GM23248 (cell line): ENCODE data around the gene SCNN1B. TPM values are rescaled to one million over a fixed set of nuclear protein-coding genes. Genes with fewer than 3 reads are reported as not detected.

ENCODE experiments used
- DNase-seq: peaks from one replicate; pipeline ENCODE4 v3.0.0-alpha.2; 2015
- H2AFZ ChIP-seq: fragments of 200-600 bp; sonication (generic); 2 replicates; pipeline ENCODE4 v1.6.1; 2016; ENCODE audit warnings: antibody characterized with exemption
- H3F3A ChIP-seq: fragments of 200-600 bp; sonication (generic); 2 replicates; pipeline ENCODE4 v1.6.1; 2016; ENCODE audit warnings: mild to moderate bottlenecking, antibody characterized with exemption, mixed run types; ENCODE audit not compliant: insufficient read depth
- H3K27ac ChIP-seq: fragments of 200-600 bp; sonication (generic); 2 replicates; pipeline ENCODE4 v1.5.1; 2016; ENCODE audit warnings: mild to moderate bottlenecking
- H3K27me3 ChIP-seq: fragments of 200-600 bp; sonication (generic); replicated peaks from 2 replicates; pipeline ENCODE4 v1.6.1; 2016; ENCODE audit warnings: mild to moderate bottlenecking; ENCODE audit not compliant: insufficient read depth
- H3K36me3 ChIP-seq: fragments of 200-600 bp; sonication (generic); 2 replicates; pipeline ENCODE4 v1.6.1; 2016; ENCODE audit warnings: low read depth, mild to moderate bottlenecking
- H3K4me1 ChIP-seq: fragments of 200-600 bp; sonication (generic); 2 replicates; pipeline ENCODE4 v1.6.1; 2016; ENCODE audit warnings: mild to moderate bottlenecking; ENCODE audit not compliant: insufficient read depth
- H3K4me2 ChIP-seq: fragments of 200-600 bp; sonication (generic); one replicate; pipeline ENCODE4 v1.6.1; 2016; ENCODE audit warnings: mild to moderate bottlenecking; ENCODE audit not compliant: unreplicated experiment
- H3K4me3 ChIP-seq: fragments of 200-600 bp; sonication (generic); 2 replicates; pipeline ENCODE4 v1.5.1; 2016; ENCODE audit warnings: mild to moderate bottlenecking
- H3K79me2 ChIP-seq: fragments of 200-600 bp; sonication (generic); 2 replicates; pipeline ENCODE4 v1.6.1; 2016; ENCODE audit warnings: mild to moderate bottlenecking; ENCODE audit not compliant: insufficient read depth
- H3K9ac ChIP-seq: fragments of 200-600 bp; sonication (generic); 2 replicates; pipeline ENCODE4 v1.6.1; 2016; ENCODE audit warnings: mild to moderate bottlenecking
- H3K9me2 ChIP-seq: fragments of 200-600 bp; sonication (generic); 2 replicates; pipeline ENCODE4 v1.6.1; 2016; ENCODE audit warnings: mixed run types, mild to moderate bottlenecking, moderate library complexity; ENCODE audit not compliant: insufficient read depth
- H3K9me3 ChIP-seq: fragments of 200-600 bp; sonication (generic); one replicate; pipeline ENCODE4 v1.6.1; 2017; ENCODE audit warnings: low read depth
- H4K20me1 ChIP-seq: fragments of 200-600 bp; sonication (generic); 2 replicates; pipeline ENCODE4 v1.6.0; 2016; ENCODE audit not compliant: insufficient read depth
- EZH2 ChIP-seq: fragments of 200-600 bp; sonication (generic); IDR thresholded peaks from 2 replicates; pipeline ENCODE4 v1.6.1; 2018; ENCODE audit warnings: antibody characterized with exemption, mild to moderate bottlenecking; ENCODE audit not compliant: insufficient read depth, poor library complexity, severe bottlenecking
- EZH2phosphoT487 ChIP-seq: fragments of 200-600 bp; sonication (generic); IDR thresholded peaks from 2 replicates; pipeline ENCODE4 v1.6.1; 2018; ENCODE audit warnings: antibody characterized with exemption, moderate library complexity, mild to moderate bottlenecking, low read depth; ENCODE audit not compliant: insufficient read depth
- WGBS, 2 experiments: methylation state at CpG; one replicate each; pipeline ENCODE4 v1.1.6; 2015 to 2017; ENCODE audit warnings: low lambda C conversion rate in 2 of 2, low coverage in 1 of 2; ENCODE audit errors: missing lambda C conversion rate in 2 of 2; 5-methylcytosine and 5-hydroxymethylcytosine counted together
- in situ Hi-C: fragments of 300-500 bp; cut with MboI; formaldehyde crosslinking; loops from 2 replicates; pipeline ENCODE4 v1.15.0; 2020
- polyA plus RNA-seq: library from polyadenylated mRNA; unstranded; fragments of >200 nt; fragmentation: Nextera tagmentation; extraction: Ambion mirVana; gene quantifications from 2 replicates; pipeline ENCODE4 v1.2.1, GENCODE V29; 2016
- total RNA-seq: library from RNA; depleted of rRNA; stranded (reverse); fragments of >200 nt; shearing (Covaris generic); gene quantifications from 2 replicates; pipeline ENCODE4 v1.2.3, GENCODE V29; 2014

SCNN1B gene
- total and polyA plus RNA-seq, 2 experiments from 2014 or later, result not detected

DNA sequence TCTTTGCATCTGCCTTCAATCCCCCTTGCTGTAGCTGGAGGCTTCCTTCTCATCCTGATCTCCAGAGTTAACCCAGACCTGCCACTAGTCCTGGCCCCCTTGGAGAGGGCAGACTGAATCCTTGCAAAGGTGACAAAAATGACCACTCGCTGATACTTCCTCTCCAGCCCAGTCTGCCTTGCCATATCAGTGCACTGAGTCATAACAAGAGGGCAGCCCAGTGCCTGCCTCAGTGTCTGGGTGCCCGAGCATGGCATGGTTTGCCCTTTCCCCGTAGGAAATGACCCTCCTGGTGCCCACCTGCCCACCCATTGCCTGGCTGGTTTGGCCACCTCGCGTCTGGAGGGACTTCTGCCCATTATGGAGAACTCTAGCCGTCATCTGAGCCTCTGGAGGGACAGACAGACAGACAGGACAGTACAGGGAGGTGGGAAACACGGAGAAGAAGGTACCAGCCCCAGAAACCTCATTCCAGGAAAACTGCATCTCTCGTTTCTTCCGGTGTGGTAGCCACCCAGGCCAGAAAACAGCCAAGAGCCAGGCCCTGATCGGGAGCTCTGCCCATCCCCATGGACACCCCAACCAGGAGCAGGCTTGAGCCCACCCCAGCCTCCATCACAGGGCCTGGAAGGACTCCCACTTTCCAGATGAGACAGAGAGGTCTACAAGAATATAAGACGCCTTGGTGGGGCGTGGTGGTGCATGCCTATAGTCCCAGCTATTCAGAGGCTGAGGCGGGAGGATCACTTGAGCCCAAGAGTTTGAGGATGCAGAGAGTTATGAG, 71.5 kb downstream of the SCNN1B start:
- in situ Hi-C loops, result no loop called here
- no peaks in the 10 kb centered on the region for H3K9me3 ChIP-seq
- 61 to 66% methylated on average over 12 to 13 of the region's 13 CpGs for WGBS, 2 experiments
- no peak overlapping the region for H3K9ac ChIP-seq
- H2AFZ ChIP-seq, result no peak overlapping the region
- TF ChIP-seq EZH2phosphoT487 (no peak), EZH2 (no peak)
- no peaks in the 10 kb centered on the region for H3K27me3 ChIP-seq
- no peaks in the 10 kb centered on the region for H3K36me3 ChIP-seq
- no peak overlapping the region for H3K27ac ChIP-seq
- no peak for DNase-seq
- H3K4me2 ChIP-seq, result no peak overlapping the region
- H3K4me1 ChIP-seq, result no peaks in the 10 kb centered on the region
- no peak overlapping the region for H3K4me3 ChIP-seq
- no peaks in the 10 kb centered on the region for H3K79me2 ChIP-seq
- no peaks in the 10 kb centered on the region for H3F3A ChIP-seq
- H4K20me1 ChIP-seq, result no peaks in the 10 kb centered on the region
- H3K9me2 ChIP-seq, result no peaks in the 10 kb centered on the region

DNA sequence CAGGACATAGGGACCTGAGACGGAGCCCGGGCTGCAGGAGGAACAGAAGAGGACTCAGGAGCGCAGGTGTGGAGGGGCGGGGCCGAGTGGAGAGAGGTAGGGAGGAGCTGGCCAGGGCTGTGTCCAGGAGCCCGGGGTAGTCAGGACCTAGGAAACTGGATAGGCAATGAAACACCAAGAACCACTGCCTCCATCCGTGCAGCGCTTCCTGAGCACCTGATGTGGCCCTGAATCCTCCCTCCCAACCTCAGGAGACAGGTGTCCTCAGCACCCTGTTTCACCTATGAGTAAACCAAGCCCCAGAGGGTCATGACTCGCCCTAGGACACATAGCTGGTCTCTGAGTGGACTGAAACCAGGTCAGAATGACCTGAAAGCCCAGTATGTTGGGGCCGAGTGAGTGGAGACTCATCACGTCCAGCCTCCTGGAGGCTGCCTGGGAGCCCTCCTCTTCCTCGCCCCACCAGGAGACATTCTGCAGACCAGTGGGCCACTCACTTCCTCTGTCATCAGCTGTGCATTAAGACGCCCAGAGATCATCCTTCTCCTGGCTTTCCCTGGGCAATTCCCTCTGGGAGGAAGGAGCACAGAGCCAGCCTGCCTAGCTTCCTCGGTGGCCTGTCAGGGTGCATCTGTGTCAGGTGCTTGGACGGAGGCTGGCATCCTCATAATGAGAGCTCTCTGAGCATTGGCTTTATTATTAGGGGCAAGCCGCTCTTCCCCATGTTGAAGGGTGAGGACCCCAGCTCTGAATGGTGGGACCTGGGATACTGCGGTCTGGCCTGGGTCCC, 72.8 kb downstream of the SCNN1B start:
- Histone ChIP-seq H3K79me2 (no peaks in the 10 kb centered on the region), H3K36me3 (no peaks in the 10 kb centered on the region), H3K9ac (no peak overlapping the region), H3K9me3 (no peaks in the 10 kb centered on the region), H2AFZ (no peak overlapping the region), H3K4me1 (no peaks in the 10 kb centered on the region), H3K9me2 (no peaks in the 10 kb centered on the region), H3K4me3 (no peak overlapping the region), H3K4me2 (no peak overlapping the region), H4K20me1 (no peaks in the 10 kb centered on the region), H3K27ac (no peak overlapping the region), H3F3A (no peaks in the 10 kb centered on the region), H3K27me3 (no peaks in the 10 kb centered on the region)
- WGBS, 2 experiments, result 57 to 67% methylated on average over 17 of the region's 17 CpGs
- no peak for TF ChIP-seq EZH2phosphoT487
- in situ Hi-C loops, result no loop called here
- no peak for DNase-seq

DNA sequence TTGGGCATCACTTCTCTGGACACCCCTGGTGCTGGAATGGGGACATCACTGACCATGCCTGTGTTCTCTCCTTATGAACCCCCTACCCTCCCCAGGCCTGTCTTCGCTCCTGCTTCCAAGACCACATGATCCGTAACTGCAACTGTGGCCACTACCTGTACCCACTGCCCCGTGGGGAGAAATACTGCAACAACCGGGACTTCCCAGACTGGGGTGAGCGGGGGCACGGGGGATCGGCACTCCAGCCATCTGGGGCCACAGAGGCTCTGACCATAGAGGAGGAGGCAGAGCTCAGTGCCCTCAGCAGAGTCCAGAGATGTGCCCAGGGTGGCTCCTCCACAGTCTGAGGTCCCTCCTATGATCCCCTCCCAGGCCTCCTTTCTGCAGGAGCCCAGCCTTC, 73.5 kb downstream of the SCNN1B start:
- Histone ChIP-seq H3K9me2 (no peaks in the 10 kb centered on the region), H3K27me3 (no peaks in the 10 kb centered on the region), H3K36me3 (no peaks in the 10 kb centered on the region), H3K9ac (no peak overlapping the region), H4K20me1 (no peaks in the 10 kb centered on the region), H3K4me1 (no peaks in the 10 kb centered on the region), H3K79me2 (no peaks in the 10 kb centered on the region), H3K4me2 (no peak overlapping the region), H3K27ac (no peak overlapping the region), H3K4me3 (no peak overlapping the region), H3F3A (no peaks in the 10 kb centered on the region), H2AFZ (no peak overlapping the region), H3K9me3 (no peaks in the 10 kb centered on the region)
- no peak for DNase-seq
- WGBS, 2 experiments, result 74 to 76% methylated on average over 7 of the region's 7 CpGs
- in situ Hi-C loops, result no loop called here
- TF ChIP-seq EZH2 (no peak), EZH2phosphoT487 (no peak)

GRCh38 chr16:23377071-23377931, 75.2 kb downstream of the SCNN1B start:
- Histone ChIP-seq H3K9ac (no peak overlapping the region), H3K27me3 (no peaks in the 10 kb centered on the region), H3K9me2 (no peaks in the 10 kb centered on the region), H2AFZ (no peak overlapping the region), H3K9me3 (no peaks in the 10 kb centered on the region), H3K4me3 (no peak overlapping the region), H4K20me1 (no peaks in the 10 kb centered on the region), H3K79me2 (no peaks in the 10 kb centered on the region), H3K27ac (no peak overlapping the region), H3K36me3 (no peaks in the 10 kb centered on the region), H3F3A (no peaks in the 10 kb centered on the region), H3K4me2 (no peak overlapping the region), H3K4me1 (no peaks in the 10 kb centered on the region)
- 74 to 75% methylated on average over 8 to 9 of the region's 9 CpGs for WGBS, 2 experiments
- TF ChIP-seq EZH2phosphoT487 (no peak), EZH2 (no peak)
- DNase-seq, result no peak
- in situ Hi-C loops, result no loop called here
